GM19372 (cell line): ENCODE results near the gene SVIL.
"Not testable (repeated sequence)": the region's sequence is repeated elsewhere in the genome, so short reads cannot be mapped to it uniquely, and the experiment has no call there.

Source experiments
- ATAC-seq: cut with Tn5 transposase; IDR thresholded peaks from one replicate; pipeline ENCODE4 v1.9.1; 2021; ENCODE audit warnings: mild to moderate bottlenecking, low read depth, moderate library complexity; ENCODE audit not compliant: unreplicated experiment

Gene SVIL

DNA sequence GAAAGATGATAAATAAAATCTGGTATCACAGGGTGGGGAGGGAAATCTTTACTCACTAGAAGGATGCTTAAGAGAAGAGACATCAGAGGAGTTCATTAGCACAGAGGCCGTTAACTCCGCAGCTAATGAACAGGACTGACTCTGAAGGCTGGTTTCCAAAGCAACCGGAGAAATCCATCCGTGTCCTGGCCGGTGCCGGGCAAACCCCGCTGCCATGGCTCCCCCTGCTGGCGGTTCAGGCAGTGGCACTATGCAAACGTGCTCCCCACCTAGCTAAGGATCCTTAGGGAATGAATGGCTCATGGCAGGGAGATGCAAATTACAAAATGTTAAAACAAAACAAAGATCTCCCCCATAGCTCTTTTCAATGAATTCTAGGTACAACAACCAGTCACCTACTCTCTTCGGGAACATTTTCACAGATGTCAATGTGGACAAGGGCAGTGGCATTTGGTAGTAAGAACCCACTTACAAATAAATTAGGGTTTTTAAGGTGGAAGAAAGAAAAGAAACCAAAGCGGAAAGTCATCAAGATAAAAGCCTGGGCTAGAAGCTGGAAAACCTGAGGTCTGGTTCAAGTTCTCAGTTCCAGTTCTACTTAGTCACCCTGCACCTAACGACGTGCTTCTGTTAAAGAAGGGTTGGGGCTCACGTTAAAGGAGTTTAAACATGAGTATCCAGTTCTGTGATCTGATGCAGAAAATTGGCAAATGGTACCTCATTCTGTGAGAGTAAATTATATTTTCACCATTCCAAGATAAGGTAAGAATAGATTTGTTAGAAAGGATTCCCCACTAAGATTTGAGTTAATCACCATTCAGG, 138.2 kb downstream of the SVIL start:
- ATAC-seq: peak; percentile 67

DNA sequence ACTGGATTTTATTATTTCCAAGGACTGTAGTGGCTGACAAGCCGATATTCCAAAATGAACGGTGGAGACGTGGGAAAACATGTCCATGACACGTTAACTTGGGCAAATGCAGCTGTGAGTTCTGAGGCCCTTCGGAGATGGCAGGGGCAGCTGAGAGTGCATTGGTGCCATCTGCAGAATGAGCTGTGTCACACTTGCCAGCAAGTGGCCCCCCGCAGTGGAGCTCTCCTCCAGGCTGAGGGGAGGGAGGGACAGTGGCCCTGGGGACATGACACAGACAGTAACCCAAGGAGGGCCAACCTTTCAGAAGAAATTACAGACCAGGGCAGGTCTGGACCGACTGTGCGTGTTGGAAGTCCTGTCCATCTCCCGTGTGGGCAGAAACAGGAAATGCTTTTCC, 139.4 kb downstream of the SVIL start:
- ATAC-seq: no peak

DNA sequence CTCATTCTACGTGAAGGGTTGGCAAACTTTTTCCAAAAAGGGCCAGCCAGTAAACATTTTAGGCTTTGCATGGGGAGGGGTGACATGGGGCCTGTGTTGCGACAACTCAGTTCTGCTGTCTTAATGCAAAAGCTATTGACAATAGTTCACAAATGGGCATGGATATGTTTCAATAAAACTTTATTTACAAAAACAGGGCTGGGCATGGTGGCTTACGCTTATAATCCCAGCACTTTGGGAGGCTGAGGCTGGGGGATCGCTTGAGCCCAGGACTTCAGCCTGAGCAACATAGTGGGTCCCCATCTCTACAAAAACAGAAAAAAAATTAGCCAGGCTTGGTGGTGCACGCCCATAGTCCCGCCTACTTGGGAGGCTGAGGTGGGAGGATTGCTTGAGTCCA, 141.1 kb downstream of the SVIL start:
- no peak for ATAC-seq

- no peak for ATAC-seq
These were observed 142.0 kb downstream of the SVIL start for GRCh38 chr10:29492774-29493173.

DNA sequence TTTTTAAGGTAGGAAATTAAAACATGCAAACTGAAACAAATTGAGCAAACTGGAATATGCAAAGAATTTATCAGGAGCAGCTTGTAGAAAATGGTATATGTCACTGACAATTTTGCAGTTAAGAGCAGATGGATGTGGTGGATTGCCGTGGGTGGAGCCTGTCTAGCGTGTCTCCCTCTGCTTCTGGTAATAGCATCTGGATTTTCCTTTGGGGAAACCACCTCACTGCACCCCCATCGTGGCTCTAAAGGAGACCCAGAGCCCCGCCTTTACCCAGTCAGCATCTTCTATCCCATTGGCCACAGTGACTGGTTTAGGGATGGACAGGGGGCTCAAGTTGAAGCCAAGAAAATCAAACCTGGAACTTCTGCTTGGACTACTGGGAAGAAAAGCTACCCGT, 142.9 kb downstream of the SVIL start:
- ATAC-seq: no peak

DNA sequence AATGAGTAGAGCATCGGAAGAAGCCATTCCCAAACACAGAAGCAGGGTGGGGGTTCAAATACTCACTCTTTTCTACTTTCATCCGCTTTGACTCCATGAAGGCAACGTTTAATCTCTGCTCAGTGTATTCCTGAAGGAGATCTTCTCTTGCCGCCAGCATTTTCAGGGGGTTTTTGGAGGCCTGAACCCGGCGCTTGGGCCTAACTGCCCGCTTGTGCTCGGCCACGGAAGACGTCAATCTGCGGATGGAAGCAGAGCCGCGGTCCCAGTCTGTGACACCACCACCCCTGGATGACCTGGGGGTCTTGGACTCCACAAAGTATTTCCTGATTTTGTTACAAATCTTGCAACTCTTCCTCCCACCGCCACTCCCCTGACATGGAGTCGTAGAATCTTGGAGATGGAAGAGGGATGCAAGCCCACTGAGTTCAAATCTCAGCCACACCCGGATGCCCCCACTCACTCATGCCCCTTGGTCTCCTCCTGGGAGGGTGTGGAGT, 143.9 kb downstream of the SVIL start:
- ATAC-seq: not testable (repeated sequence)

- not testable (repeated sequence) for ATAC-seq
These were observed 146.3 kb downstream of the SVIL start for GRCh38 chr10:29488471-29488870.

- ATAC-seq: not testable (repeated sequence)
These were observed 146.9 kb downstream of the SVIL start for GRCh38 chr10:29487884-29488266.

DNA sequence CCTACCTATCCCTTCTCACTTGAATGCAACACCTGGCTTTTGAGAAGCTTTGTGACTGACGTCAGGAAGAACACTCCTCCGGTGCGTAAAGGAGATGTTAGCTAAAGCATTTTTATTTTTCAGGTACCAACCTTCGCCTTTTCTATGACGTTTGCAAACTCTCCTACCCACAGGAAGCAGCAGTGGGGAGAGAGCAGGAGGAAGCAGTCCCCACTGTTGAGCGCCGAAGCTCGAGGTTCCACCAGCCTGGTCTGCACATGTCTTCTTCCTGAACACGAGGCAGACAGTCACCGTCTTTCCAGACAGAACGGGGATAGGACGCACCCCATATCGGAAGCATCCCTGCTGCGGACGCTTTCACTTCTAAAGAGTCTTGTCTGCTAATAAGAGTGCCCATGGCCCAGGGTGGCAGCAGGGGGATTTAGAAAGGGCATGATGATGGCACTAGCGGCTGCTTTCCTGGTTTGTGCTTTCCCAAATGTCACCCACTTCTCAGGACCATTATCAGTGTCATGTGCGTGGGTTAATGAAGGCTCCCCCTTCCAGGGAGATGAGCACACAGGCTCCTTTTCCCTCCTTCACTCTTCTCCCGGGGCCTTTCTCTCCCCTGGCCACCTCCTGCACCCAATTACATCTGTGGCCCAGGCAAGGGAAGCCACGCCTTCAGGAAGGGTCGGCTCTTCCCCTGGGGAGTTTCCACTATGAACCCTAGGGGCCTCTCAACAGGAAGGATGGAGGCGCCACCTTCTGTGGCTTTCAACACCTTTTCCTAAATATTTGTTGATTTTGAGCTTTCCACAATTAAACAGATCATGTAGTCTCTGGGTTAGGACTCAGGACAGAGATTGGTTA, 147.5 kb downstream of the SVIL start:
- not testable (repeated sequence) for ATAC-seq

DNA sequence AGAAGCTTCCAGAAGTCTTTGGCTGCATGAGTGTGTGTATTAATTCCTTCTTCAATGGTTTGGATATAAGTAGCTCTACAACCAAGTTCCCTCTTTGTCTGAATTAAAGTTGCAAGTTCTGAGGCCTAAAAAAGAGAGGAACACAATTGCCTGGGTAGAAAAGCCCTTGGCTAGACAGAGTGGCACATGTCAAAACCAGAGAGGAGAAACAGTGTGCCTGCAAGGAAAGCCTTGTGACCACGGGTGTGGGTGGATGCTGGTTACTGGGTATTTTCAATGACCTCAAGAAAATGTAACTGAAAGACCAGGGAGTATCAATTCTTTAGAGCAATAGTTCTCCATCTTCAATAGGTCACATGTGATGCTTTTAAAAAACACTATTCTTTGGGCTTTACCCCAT, 148.3 kb downstream of the SVIL start:
- no peak for ATAC-seq

GRCh38 chr10:29484677-29485076, 150.1 kb downstream of the SVIL start:
- ATAC-seq: not testable (repeated sequence)

- no peak for ATAC-seq
These were observed 152.0 kb downstream of the SVIL start for GRCh38 chr10:29482591-29483431.

DNA sequence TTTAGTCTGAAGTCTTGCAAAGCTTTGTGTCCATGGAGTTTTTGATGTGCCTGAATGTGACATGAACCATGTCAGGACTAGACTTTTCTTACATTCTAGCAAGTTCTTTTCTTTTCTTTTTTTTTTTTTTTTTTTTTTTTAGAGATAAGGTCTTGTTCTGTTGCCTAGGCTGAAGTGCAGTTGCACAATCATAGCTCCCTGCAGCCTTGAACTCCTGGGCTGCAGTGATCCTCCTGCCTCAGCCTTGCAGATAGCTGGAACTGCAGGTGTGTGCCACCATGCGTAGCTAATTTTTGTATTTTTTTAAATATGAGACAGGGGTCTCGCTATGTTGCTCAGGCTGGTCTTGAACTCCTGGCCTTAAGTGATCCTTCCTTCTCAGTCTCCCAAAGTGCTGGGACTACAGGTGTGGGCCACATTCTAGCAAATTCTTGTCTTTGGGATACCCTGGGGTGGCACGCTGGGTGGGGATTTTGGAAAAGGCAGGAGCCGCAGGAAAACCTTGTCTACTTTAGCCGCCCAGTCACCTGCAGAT, 152.8 kb downstream of the SVIL start:
- ATAC-seq: no peak

- no peak for ATAC-seq
These were observed 154.5 kb downstream of the SVIL start for GRCh38 chr10:29479981-29480954.

DNA sequence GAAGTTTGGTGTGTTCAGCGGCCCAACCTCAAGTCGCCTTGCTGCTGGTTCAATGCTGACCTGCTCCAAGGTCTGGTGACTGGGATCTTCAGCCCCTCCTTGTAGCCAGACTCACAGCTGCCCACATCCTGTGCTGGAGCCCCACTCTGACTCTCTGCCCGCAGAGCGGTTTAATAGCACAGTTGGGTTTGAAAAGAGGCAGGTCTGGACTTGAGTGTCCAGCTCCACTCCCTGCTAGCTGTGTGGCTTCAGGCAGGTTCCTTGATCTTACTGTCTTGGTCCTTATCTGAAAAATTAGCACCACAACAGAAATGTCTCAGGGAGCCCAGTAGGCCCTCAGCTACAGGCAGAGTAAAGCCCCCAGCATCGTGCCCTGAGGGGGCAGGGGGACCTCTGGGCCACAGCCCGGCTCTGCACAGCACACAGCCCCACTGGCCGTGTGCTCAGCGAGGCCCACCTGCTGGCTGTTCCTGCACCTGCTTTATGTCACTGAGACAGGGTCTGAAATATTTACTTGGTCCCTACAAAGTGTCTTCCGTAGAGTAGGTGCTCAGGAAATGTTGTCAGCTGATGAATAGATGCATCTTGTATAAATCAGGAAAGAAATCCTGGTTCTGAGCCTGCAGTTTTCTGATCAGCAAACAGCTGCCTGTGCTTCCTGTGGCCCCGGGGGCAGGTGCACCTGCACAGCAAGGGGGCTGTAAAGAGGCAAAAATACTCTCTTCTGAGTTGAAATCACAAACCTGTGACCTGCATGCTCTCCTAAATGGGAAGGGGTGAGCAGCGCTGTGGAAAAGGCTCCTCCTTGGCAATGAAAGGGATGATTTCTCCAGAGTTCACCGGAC, 155.5 kb downstream of the SVIL start:
- ATAC-seq: no peak

DNA sequence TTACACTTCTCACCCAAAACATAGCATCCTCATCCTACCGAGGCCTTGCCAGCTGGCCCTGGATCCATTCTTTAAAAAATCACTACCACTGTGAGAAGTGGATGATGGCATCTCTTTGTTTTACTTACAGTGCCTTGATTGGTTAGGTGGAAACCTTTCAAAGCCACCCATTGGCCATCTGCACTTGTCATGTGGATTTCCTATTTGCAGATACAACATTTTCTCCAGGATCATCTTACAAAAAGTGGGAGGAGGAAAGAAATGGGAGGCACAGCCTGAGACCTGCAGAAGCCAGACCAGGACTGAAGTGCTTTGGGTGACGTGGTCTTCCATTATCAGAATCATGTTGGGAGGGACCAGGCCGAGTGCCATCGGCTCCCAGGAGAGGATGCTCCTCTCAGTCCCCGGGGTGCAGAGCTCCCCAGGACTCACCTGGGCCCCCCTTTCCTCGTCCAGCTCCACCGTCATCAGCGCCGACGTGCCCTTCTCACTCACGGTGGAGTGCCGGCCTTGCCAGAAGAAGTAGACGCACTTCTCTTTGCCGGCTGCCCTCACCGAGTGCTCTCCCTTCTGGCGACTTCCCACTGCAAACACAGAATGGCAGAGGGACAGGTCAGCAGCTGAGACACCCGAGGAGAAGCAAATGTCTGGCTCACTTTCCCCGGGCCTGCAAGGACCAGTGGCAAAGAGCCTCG, 161.2 kb downstream of the SVIL start:
- ATAC-seq: no peak

GRCh38 chr10:29473087-29473356, 161.7 kb downstream of the SVIL start:
- ATAC-seq: no peak
